ENCODE measurements around the gene MAZ. TPM values are rescaled to one million over a fixed set of nuclear protein-coding genes. Genes with fewer than 3 reads are reported as not detected.
"Not testable (repeated sequence)": the region's sequence is repeated elsewhere in the genome, so short reads cannot be mapped to it uniquely, and the experiment has no call there.

The MAZ gene
- total RNA-seq (2021; fragmentation: NEBNext Ultra II Directional; extraction: Animal tissue kit (Norgen Biotek cat#: 25700)): 100 to 1,000 TPM; 148 to 178 (median 165) TPM
- long read RNA-seq, transcript MAZ-214 (3 exons, 1,464 nt): major isoform, 24 of 36 reads
- long read RNA-seq, partial matches to known transcripts: 12 of 36 reads
- long read RNA-seq, other reads (novel, unspliced or antisense): 0 of 36 reads

- DNase-seq: peak; percentile 85
- Mint-ChIP-seq H3K27ac (peak within 1 kb of the TSS; percentile 99), H3K27me3 (ENCODE audit: insufficient read depth) (peaks cover 6% of the 10 kb centered on the region), H3K4me3 (peak within 1 kb of the TSS; percentile 97), H3K9me3 (no peaks in the 10 kb centered on the region), H3K4me1 (ENCODE audit: low read depth) (peaks cover 55% of the 10 kb centered on the region), H3K36me3 (ENCODE audit: low read depth) (peaks cover 17% of the 10 kb centered on the region)
- no peak for TF ChIP-seq CTCF (IDR thresholded peaks at IDR 0.05)
Measured at GRCh38 chr16:29806099-29806579, at the start of gene MAZ. TSS of gene MAZ (plus strand) at chr16:29806529. CDS start at chr16:29806702, 173 bp downstream.

- H3K9me3 Mint-ChIP-seq: no peaks in the 10 kb centered on the region
- H3K4me3 Mint-ChIP-seq: no peak overlapping the region
- peaks cover 14% of the 10 kb centered on the region for H3K27me3 Mint-ChIP-seq (ENCODE audit: insufficient read depth)
- H3K36me3 Mint-ChIP-seq (ENCODE audit: low read depth): no peaks in the 10 kb centered on the region
- 0 out of 2 replicates have a peak, but pooled peaks cover 6% of the 10 kb centered on the region for H3K4me1 Mint-ChIP-seq (ENCODE audit: low read depth)
- TF ChIP-seq CTCF (IDR thresholded peaks at IDR 0.05): no peak
- no peak overlapping the region for H3K27ac Mint-ChIP-seq
- DNase-seq: no peak
Measured at GRCh38 chr16:29756654-29757053, 49.7 kb upstream of the MAZ start.

- peaks cover 16% of the 10 kb centered on the region for H3K27me3 Mint-ChIP-seq (ENCODE audit: insufficient read depth)
- not testable (repeated sequence) for H3K4me1 Mint-ChIP-seq (ENCODE audit: low read depth); H3K4me3 Mint-ChIP-seq; H3K36me3 Mint-ChIP-seq (ENCODE audit: low read depth); H3K9me3 Mint-ChIP-seq; DNase-seq; H3K27ac Mint-ChIP-seq
Measured at GRCh38 chr16:29757086-29757485, 49.2 kb upstream of the MAZ start.

GRCh38 chr16:29757950-29758466 lies 48.3 kb upstream of the MAZ start:
- no peak overlapping the region for H3K27ac Mint-ChIP-seq
- no peaks in the 10 kb centered on the region for H3K9me3 Mint-ChIP-seq
- 0 out of 2 replicates have a peak, but pooled peaks cover 6% of the 10 kb centered on the region for H3K4me1 Mint-ChIP-seq (ENCODE audit: low read depth)
- TF ChIP-seq CTCF (IDR thresholded peaks at IDR 0.05): peak; percentile 39
- no peak for DNase-seq
- no peaks in the 10 kb centered on the region for H3K36me3 Mint-ChIP-seq (ENCODE audit: low read depth)
- H3K27me3 Mint-ChIP-seq (ENCODE audit: insufficient read depth): peaks cover 19% of the 10 kb centered on the region
- H3K4me3 Mint-ChIP-seq: no peak overlapping the region

- H3K4me3 Mint-ChIP-seq: no peak overlapping the region
- peaks cover 27% of the 10 kb centered on the region for H3K27me3 Mint-ChIP-seq (ENCODE audit: insufficient read depth)
- no peaks in the 10 kb centered on the region for H3K9me3 Mint-ChIP-seq
- H3K4me1 Mint-ChIP-seq (ENCODE audit: low read depth): 0 out of 2 replicates have a peak, but pooled peaks cover 6% of the 10 kb centered on the region
- DNase-seq: no peak
- no peak for TF ChIP-seq CTCF (IDR thresholded peaks at IDR 0.05)
- no peak overlapping the region for H3K27ac Mint-ChIP-seq
- no peaks in the 10 kb centered on the region for H3K36me3 Mint-ChIP-seq (ENCODE audit: low read depth)
Measured at GRCh38 chr16:29760567-29761279, 45.6 kb upstream of the MAZ start.

- not testable (repeated sequence) for H3K4me3 Mint-ChIP-seq; H3K4me1 Mint-ChIP-seq (ENCODE audit: low read depth); DNase-seq; H3K9me3 Mint-ChIP-seq; H3K27ac Mint-ChIP-seq; H3K36me3 Mint-ChIP-seq (ENCODE audit: low read depth)
- peaks cover 27% of the 10 kb centered on the region for H3K27me3 Mint-ChIP-seq (ENCODE audit: insufficient read depth)
Measured at GRCh38 chr16:29761280-29761651, 45.1 kb upstream of the MAZ start.
